ENCODE measurements around the gene ARHGAP31. TPM values are rescaled to one million over a fixed set of nuclear protein-coding genes. Genes with fewer than 3 reads are reported as not detected.

Gene ARHGAP31
- total and polyA plus RNA-seq, 2 experiments from 2014 or later: 1.2 to 4.3 TPM

GRCh38 chr3:119293105-119293870, 895 bp upstream of the ARHGAP31 start:
- H3K27ac Mint-ChIP-seq: no peak overlapping the region
- Histone ChIP-seq H3F3A (replicated peaks; ENCODE audit: low read depth) (peaks cover 2% of the 10 kb centered on the region; the same call in 1 of the 2 replicates), H3K4me2 (peak overlapping the region; percentile 94), H4K20me1 (replicated peaks; ENCODE audit: insufficient read depth) (no peaks in the 10 kb centered on the region), H3K4me1 (ENCODE audit: insufficient read depth) (peaks cover 42% of the 10 kb centered on the region), H3K9me2 (ENCODE audit: insufficient read depth) (peaks cover 4% of the 10 kb centered on the region), H3K27ac (ENCODE audit: low read depth) (no peak overlapping the region), H2AFZ (peak overlapping the region; percentile 99; the same call in 1 of the 2 replicates), H3K36me3 (ENCODE audit: insufficient read depth) (no peaks in the 10 kb centered on the region), H3K27me3 (ENCODE audit: insufficient read depth) (peaks cover 33% of the 10 kb centered on the region), H3K79me2 (replicated peaks; ENCODE audit: insufficient read depth) (no peaks in the 10 kb centered on the region; the same call in 1 of the 2 replicates), H3K4me3 (peak overlapping the region; percentile 76)
- peak; percentile 57 for DNase-seq (ENCODE audit: low spot score)
- no peaks in the 10 kb centered on the region for H3K9me3 Mint-ChIP-seq
- no peaks in the 10 kb centered on the region for H3K36me3 Mint-ChIP-seq (ENCODE audit: low read depth)
- peaks cover 24% of the 10 kb centered on the region for H3K27me3 Mint-ChIP-seq (ENCODE audit: insufficient read depth, low read depth, poor library complexity)
- peak; percentile 62 for ATAC-seq
- peaks cover 32% of the 10 kb centered on the region for H3K4me1 Mint-ChIP-seq
- TF ChIP-seq, protein P1, sequence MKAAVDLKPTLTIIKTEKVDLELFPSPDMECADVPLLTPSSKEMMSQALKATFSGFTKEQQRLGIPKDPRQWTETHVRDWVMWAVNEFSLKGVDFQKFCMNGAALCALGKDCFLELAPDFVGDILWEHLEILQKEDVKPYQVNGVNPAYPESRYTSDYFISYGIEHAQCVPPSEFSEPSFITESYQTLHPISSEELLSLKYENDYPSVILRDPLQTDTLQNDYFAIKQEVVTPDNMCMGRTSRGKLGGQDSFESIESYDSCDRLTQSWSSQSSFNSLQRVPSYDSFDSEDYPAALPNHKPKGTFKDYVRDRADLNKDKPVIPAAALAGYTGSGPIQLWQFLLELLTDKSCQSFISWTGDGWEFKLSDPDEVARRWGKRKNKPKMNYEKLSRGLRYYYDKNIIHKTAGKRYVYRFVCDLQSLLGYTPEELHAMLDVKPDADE (IDR thresholded peaks at IDR 0.05): no peak
- TF ChIP-seq ZNF114 (CRISPR knock-in tag; IDR thresholded peaks at IDR 0.05): no peak
- H3K4me3 Mint-ChIP-seq: peak overlapping the region; percentile 81

- no peaks in the 10 kb centered on the region; the same call in 1 of the 2 replicates for H3K79me2 ChIP-seq (replicated peaks; ENCODE audit: insufficient read depth)
- H3K9me2 ChIP-seq (ENCODE audit: insufficient read depth): no peaks in the 10 kb centered on the region
These were observed 801 bp downstream of the ARHGAP31 start for GRCh38 chr3:119294696-119295671.

More at GRCh38 chr3:119294696-119295671, 801 bp downstream of the ARHGAP31 start:
- peak overlapping the region; percentile 76 for H3K4me3 ChIP-seq
- H3K27me3 ChIP-seq (ENCODE audit: insufficient read depth): peaks cover 33% of the 10 kb centered on the region
- H3K27ac ChIP-seq (ENCODE audit: low read depth): no peak overlapping the region
- peak overlapping the region; percentile 81 for H3K4me3 Mint-ChIP-seq
- peak overlapping the region; percentile 94 for H3K4me2 ChIP-seq
- H3K36me3 Mint-ChIP-seq (ENCODE audit: low read depth): no peaks in the 10 kb centered on the region
- H3K9me3 Mint-ChIP-seq: no peaks in the 10 kb centered on the region
- no peaks in the 10 kb centered on the region for H3K36me3 ChIP-seq (ENCODE audit: insufficient read depth)
- no peak overlapping the region for H3K27ac Mint-ChIP-seq
- peak overlapping the region; percentile 99 for H2AFZ ChIP-seq
- peaks cover 2% of the 10 kb centered on the region; the same call in 1 of the 2 replicates for H3F3A ChIP-seq (replicated peaks; ENCODE audit: low read depth)
- H3K4me1 ChIP-seq (ENCODE audit: insufficient read depth): peaks cover 52% of the 10 kb centered on the region
- H3K4me1 Mint-ChIP-seq: peaks cover 38% of the 10 kb centered on the region
- H4K20me1 ChIP-seq (replicated peaks; ENCODE audit: insufficient read depth): no peaks in the 10 kb centered on the region
- H3K27me3 Mint-ChIP-seq (ENCODE audit: insufficient read depth, low read depth, poor library complexity): peaks cover 25% of the 10 kb centered on the region
- DNase-seq (ENCODE audit: low spot score): peak; percentile 74
- peak; percentile 63 for ATAC-seq
- no peak for TF ChIP-seq ZNF331 (CRISPR knock-in tag; IDR thresholded peaks at IDR 0.05; ENCODE audit: low read depth)
- peak; percentile 54 for TF ChIP-seq EZH2 (IDR thresholded peaks at IDR 0.05; ENCODE audit: low read depth, unreplicated experiment)

All from GM23338 (cell line).